Skeletal muscle tissue (tissue), 4 donors: ENCODE data around the gene ABI1. TPM values are rescaled to one million over a fixed set of nuclear protein-coding genes. Genes with fewer than 3 reads are reported as not detected.

ENCODE experiments used
- H3K27ac ChIP-seq: one replicate; pipeline ENCODE4 v1.7.0; 2013; ENCODE audit warnings: mild to moderate bottlenecking, low read depth, low read length, inconsistent platforms
- H3K27me3 ChIP-seq, 3 donors: one replicate each; pipeline ENCODE4 v1.7.0; 2013; ENCODE audit warnings: low read length in 3 of 3; ENCODE audit not compliant: control insufficient read depth in 3 of 3, insufficient read depth in 3 of 3
- H3K36me3 ChIP-seq, 3 donors: one replicate each; pipeline ENCODE4 v1.7.0; 2013; ENCODE audit warnings: low read length in 3 of 3; ENCODE audit not compliant: control insufficient read depth in 3 of 3, insufficient read depth in 3 of 3
- H3K4me1 ChIP-seq, 3 donors: one replicate each; pipeline ENCODE4 v1.7.0; 2013; ENCODE audit warnings: low read length in 3 of 3, mild to moderate bottlenecking in 3 of 3; ENCODE audit not compliant: control insufficient read depth in 3 of 3, insufficient read depth in 3 of 3
- H3K4me3 ChIP-seq, 3 donors: one replicate each; pipeline ENCODE4 v1.7.0; 2013; ENCODE audit warnings: low read length in 3 of 3
- H3K9ac ChIP-seq, 3 donors: one replicate each; pipeline ENCODE4 v1.7.0; 2013; ENCODE audit warnings: low read length in 3 of 3, mild to moderate bottlenecking in 3 of 3, moderate library complexity in 2 of 3, low read depth in 1 of 3
- H3K9me3 ChIP-seq, 3 donors: one replicate each; pipeline ENCODE4 v1.7.0; 2013; ENCODE audit warnings: low read length in 3 of 3; ENCODE audit not compliant: control insufficient read depth in 3 of 3
- total RNA-seq: library from RNA; depleted of rRNA; stranded (reverse); fragments of >200 nt; gene quantifications from one replicate; pipeline ENCODE4 v1.2.3, GENCODE V29; 2014
- donor health status: Osteomylitis.

Gene ABI1
- total RNA-seq, 1 donor from 2014 or later = 23.0 TPM

GRCh38 chr10:26855186-26855585 is 5.6 kb downstream of the ABI1 start:
- Histone ChIP-seq H3K4me3 (no peak overlapping the region), H3K27ac (no peak overlapping the region), H3K9ac (no peak overlapping the region), H3K9me3 (no peaks in the 10 kb centered on the region), H3K36me3 (no peaks in the 10 kb centered on the region), H3K27me3 (no peaks in the 10 kb centered on the region), H3K4me1 (peaks cover 16 to 17% (median 17%) of the 10 kb centered on the region in 3 donors)

- Histone ChIP-seq H3K27me3 (no peaks in the 10 kb centered on the region), H3K4me3 (no peak overlapping the region), H3K4me1 (peaks cover 16 to 17% (median 17%) of the 10 kb centered on the region in 3 donors), H3K36me3 (no peaks in the 10 kb centered on the region), H3K9me3 (no peaks in the 10 kb centered on the region), H3K9ac (no peak overlapping the region), H3K27ac (no peak overlapping the region)
Observed at GRCh38 chr10:26854524-26854923, 6.2 kb downstream of the ABI1 start.

GRCh38 chr10:26844396-26844975 is 16.3 kb downstream of the ABI1 start:
- no peaks in the 10 kb centered on the region for H3K36me3 ChIP-seq
- H3K9ac ChIP-seq = no peak overlapping the region
- H3K27me3 ChIP-seq = no peaks in the 10 kb centered on the region
- no peak overlapping the region for H3K4me3 ChIP-seq
- no peak overlapping the region for H3K27ac ChIP-seq
- peaks cover 0 to 4% (median 2%) of the 10 kb centered on the region in 3 donors for H3K4me1 ChIP-seq
- no peaks in the 10 kb centered on the region for H3K9me3 ChIP-seq

- H3K27me3 ChIP-seq = no peaks in the 10 kb centered on the region
- no peak overlapping the region for H3K9ac ChIP-seq
- H3K4me1 ChIP-seq = peaks cover 0 to 4% (median 2%) of the 10 kb centered on the region in 3 donors
- no peaks in the 10 kb centered on the region for H3K9me3 ChIP-seq
- no peaks in the 10 kb centered on the region for H3K36me3 ChIP-seq
- H3K27ac ChIP-seq = no peak overlapping the region
- no peak overlapping the region for H3K4me3 ChIP-seq
Observed at GRCh38 chr10:26843736-26844135, 17.0 kb downstream of the ABI1 start.

GRCh38 chr10:26841733-26842317 is 18.9 kb downstream of the ABI1 start:
- Histone ChIP-seq H3K9ac (no peak overlapping the region), H3K4me1 (peaks cover 0 to 5% (median 4%) of the 10 kb centered on the region in 3 donors), H3K36me3 (no peaks in the 10 kb centered on the region), H3K27me3 (no peaks in the 10 kb centered on the region), H3K27ac (no peak overlapping the region), H3K4me3 (no peak overlapping the region), H3K9me3 (peaks cover 0 to 2% (median 0%) of the 10 kb centered on the region in 3 donors)

- peaks cover 0 to 2% (median 0%) of the 10 kb centered on the region in 3 donors for H3K9me3 ChIP-seq
- H3K4me3 ChIP-seq = no peak overlapping the region
- H3K27ac ChIP-seq = no peak overlapping the region
- no peak overlapping the region for H3K9ac ChIP-seq
- no peaks in the 10 kb centered on the region for H3K27me3 ChIP-seq
- no peaks in the 10 kb centered on the region for H3K36me3 ChIP-seq
- H3K4me1 ChIP-seq = peaks cover 0 to 5% (median 4%) of the 10 kb centered on the region in 3 donors
Observed at GRCh38 chr10:26840938-26841732, 19.6 kb downstream of the ABI1 start.

GRCh38 chr10:26839966-26840627 is 20.7 kb downstream of the ABI1 start:
- Histone ChIP-seq H3K9me3 (peaks cover 0 to 2% (median 0%) of the 10 kb centered on the region in 3 donors), H3K27me3 (no peaks in the 10 kb centered on the region), H3K36me3 (no peaks in the 10 kb centered on the region), H3K27ac (no peak overlapping the region), H3K4me1 (peaks cover 0 to 5% (median 4%) of the 10 kb centered on the region in 3 donors), H3K9ac (no peak overlapping the region), H3K4me3 (no peak overlapping the region)

GRCh38 chr10:26837139-26837538 is 23.6 kb downstream of the ABI1 start:
- peaks cover 0 to 2% (median 0%) of the 10 kb centered on the region in 3 donors for H3K9me3 ChIP-seq
- no peak overlapping the region for H3K4me3 ChIP-seq
- H3K9ac ChIP-seq = no peak overlapping the region
- no peak overlapping the region for H3K27ac ChIP-seq
- H3K4me1 ChIP-seq = peaks cover 0 to 4% (median 3%) of the 10 kb centered on the region in 3 donors
- no peaks in the 10 kb centered on the region for H3K27me3 ChIP-seq
- no peaks in the 10 kb centered on the region for H3K36me3 ChIP-seq

- Histone ChIP-seq H3K4me3 (no peak overlapping the region), H3K36me3 (no peaks in the 10 kb centered on the region), H3K9me3 (peaks cover 0 to 2% (median 0%) of the 10 kb centered on the region in 3 donors), H3K27me3 (no peaks in the 10 kb centered on the region), H3K4me1 (peaks cover 0 to 4% (median 3%) of the 10 kb centered on the region in 3 donors), H3K27ac (no peak overlapping the region), H3K9ac (no peak overlapping the region)
Observed at GRCh38 chr10:26835025-26835424, 25.7 kb downstream of the ABI1 start.
